Measurements from ENCODE around the gene RING1.
"Not testable (repeated sequence)": the region's sequence is repeated elsewhere in the genome, so short reads cannot be mapped to it uniquely, and the experiment has no call there.

Gene RING1

DNA sequence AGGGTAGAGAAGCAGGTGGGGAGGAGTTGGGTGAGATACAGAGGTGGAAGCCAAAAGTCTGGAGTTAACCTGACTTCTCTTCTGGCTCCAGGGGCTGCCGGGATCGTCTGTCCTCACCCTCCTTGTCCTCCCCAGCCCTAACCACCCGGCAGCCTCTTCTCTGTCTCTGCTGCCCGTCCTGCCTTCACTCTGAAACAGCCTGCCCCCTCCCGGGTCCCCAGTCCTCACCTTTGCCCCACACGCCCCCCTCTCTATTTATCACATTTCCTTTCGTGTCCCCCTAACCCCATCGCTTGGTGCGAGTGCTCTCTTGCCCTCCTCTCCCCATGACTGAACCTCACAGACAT, 5.7 kb downstream of the RING1 start:
- H3K79me2 ChIP-seq, result no peaks in the 10 kb centered on the region
- no peaks in the 10 kb centered on the region for H3K36me3 ChIP-seq (ENCODE audit: control insufficient read depth, insufficient read depth, low read length)
- peak overlapping the region; percentile 43 for H3K4me3 ChIP-seq (ENCODE audit: low read depth, low read length)
- H3K4me1 ChIP-seq, result peaks cover 9% of the 10 kb centered on the region
- TF ChIP-seq, protein P1, sequence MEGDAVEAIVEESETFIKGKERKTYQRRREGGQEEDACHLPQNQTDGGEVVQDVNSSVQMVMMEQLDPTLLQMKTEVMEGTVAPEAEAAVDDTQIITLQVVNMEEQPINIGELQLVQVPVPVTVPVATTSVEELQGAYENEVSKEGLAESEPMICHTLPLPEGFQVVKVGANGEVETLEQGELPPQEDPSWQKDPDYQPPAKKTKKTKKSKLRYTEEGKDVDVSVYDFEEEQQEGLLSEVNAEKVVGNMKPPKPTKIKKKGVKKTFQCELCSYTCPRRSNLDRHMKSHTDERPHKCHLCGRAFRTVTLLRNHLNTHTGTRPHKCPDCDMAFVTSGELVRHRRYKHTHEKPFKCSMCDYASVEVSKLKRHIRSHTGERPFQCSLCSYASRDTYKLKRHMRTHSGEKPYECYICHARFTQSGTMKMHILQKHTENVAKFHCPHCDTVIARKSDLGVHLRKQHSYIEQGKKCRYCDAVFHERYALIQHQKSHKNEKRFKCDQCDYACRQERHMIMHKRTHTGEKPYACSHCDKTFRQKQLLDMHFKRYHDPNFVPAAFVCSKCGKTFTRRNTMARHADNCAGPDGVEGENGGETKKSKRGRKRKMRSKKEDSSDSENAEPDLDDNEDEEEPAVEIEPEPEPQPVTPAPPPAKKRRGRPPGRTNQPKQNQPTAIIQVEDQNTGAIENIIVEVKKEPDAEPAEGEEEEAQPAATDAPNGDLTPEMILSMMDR (IDR thresholded peaks at IDR 0.05), result no peak
- H2AFZ ChIP-seq, result peak overlapping the region; percentile 71
- no peak overlapping the region for H3K9ac ChIP-seq
- no peaks in the 10 kb centered on the region for H3K27me3 ChIP-seq (ENCODE audit: control insufficient read depth, insufficient read depth, low read length)
- H3K9me3 ChIP-seq (ENCODE audit: control insufficient read depth, low read length), result no peaks in the 10 kb centered on the region
- H3K27ac ChIP-seq, result no peak overlapping the region
- H3K4me2 ChIP-seq (ENCODE audit: low read length), result peak overlapping the region; percentile 86

DNA sequence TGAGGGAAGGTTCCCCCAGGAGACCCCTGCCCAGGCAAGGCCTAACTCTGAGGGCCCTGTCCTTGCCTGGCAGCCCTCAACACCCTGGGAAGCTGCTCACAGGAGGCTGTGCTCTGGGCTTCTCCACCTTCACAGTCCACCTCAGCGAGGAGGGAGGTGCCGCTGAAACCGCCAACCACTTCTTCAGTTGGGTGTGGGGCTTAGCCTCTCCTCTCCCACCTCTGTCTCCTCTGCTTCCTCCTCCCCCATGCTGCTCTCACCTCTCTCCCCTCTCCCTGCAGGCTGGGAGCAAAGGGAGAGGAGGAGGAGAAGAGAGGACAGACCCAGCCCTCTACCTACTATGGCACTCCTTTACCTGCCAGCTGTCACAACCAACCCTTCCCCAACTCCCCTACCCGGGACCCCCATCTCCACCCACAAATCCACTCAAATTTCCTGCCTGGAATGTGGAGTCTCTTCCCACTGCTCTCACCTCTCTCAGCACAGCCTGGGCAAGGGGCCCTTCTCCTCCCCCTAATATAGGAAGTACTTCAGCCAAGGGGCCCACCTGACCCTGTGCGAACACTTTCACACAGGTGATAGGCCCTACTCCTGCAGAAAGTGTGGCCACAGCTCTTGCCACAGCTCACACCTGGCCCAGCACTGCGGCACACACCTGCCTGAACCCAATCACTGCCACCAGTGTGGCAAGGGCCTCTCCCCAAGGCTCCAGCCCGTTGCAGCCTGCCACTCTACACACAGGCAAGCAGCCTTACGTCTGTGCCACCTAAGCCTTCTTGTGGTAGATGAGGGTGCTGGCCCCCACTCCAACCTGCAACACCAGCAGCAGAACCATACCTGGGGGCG, 7.2 kb downstream of the RING1 start:
- Histone ChIP-seq H3K27ac (no peak overlapping the region), H3K9me3 (ENCODE audit: control insufficient read depth, low read length) (no peaks in the 10 kb centered on the region), H3K4me2 (ENCODE audit: low read length) (no peak overlapping the region), H2AFZ (no peak overlapping the region), H3K4me1 (peaks cover 9% of the 10 kb centered on the region), H3K36me3 (ENCODE audit: control insufficient read depth, insufficient read depth, low read length) (no peaks in the 10 kb centered on the region), H3K9ac (no peak overlapping the region), H3K4me3 (ENCODE audit: low read depth, low read length) (no peak overlapping the region), H3K27me3 (ENCODE audit: control insufficient read depth, insufficient read depth, low read length) (no peaks in the 10 kb centered on the region), H3K79me2 (no peaks in the 10 kb centered on the region)
- TF ChIP-seq, protein P1 (IDR thresholded peaks at IDR 0.05), result no peak

DNA sequence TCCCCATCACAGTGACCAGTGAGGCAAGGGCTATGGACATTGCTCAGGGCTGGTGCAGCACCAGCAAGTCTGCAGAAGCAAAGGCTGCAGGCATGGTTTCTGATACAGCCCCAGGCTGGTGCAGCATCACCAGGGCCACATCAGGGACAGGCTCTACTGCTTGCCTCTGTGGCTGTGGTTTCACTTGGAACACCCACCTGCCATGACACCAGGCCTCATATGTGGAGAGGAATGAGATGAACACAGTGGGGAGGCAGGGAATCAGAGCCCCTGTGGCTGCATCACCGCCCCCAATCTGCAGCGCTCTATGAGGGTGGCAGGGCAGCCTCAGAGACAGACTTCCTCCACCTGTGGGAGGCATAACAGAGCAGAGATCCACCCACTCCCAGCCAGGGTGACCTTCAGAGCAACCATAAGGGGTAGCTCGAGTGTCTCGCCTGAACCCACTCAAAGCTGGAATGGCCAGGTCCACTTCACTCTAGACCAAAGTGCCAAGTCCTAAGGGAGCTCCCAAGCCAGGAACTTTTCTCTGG, 7.9 kb downstream of the RING1 start:
- TF ChIP-seq, protein P1 (IDR thresholded peaks at IDR 0.05), result no peak
- no peak overlapping the region for H3K9ac ChIP-seq
- peaks cover 9% of the 10 kb centered on the region for H3K4me1 ChIP-seq
- no peaks in the 10 kb centered on the region for H3K36me3 ChIP-seq (ENCODE audit: control insufficient read depth, insufficient read depth, low read length)
- no peak overlapping the region for H3K27ac ChIP-seq
- H2AFZ ChIP-seq, result no peak overlapping the region
- H3K4me3 ChIP-seq (ENCODE audit: low read depth, low read length), result no peak overlapping the region
- no peaks in the 10 kb centered on the region for H3K9me3 ChIP-seq (ENCODE audit: control insufficient read depth, low read length)
- no peak overlapping the region for H3K4me2 ChIP-seq (ENCODE audit: low read length)
- no peaks in the 10 kb centered on the region for H3K27me3 ChIP-seq (ENCODE audit: control insufficient read depth, insufficient read depth, low read length)
- H3K79me2 ChIP-seq, result no peaks in the 10 kb centered on the region

DNA sequence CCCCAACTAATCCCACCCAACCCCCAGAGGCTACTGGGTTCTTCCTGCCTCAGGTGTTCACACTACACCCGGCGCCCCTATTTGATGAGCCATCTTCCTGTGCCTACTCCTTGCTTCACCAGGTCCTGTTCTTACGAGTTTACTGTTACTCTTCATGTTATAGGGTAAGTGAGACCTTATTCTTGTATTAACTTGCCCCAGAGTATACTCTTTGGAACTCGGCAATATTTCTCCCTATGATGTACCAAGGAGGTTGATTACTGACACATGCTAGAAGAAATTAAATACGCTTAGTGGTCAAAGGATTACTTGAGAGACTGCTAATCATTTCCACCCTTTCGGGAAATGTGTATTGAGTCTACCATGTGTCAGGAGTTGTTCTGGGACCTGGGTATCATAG, 8.9 kb downstream of the RING1 start:
- H3K9me3 ChIP-seq (ENCODE audit: control insufficient read depth, low read length), result no peaks in the 10 kb centered on the region
- H3K9ac ChIP-seq, result no peak overlapping the region
- H3K4me2 ChIP-seq (ENCODE audit: low read length), result no peak overlapping the region
- no peak overlapping the region for H3K27ac ChIP-seq
- H3K4me3 ChIP-seq (ENCODE audit: low read depth, low read length), result no peak overlapping the region
- H3K4me1 ChIP-seq, result peaks cover 9% of the 10 kb centered on the region
- H3K36me3 ChIP-seq (ENCODE audit: control insufficient read depth, insufficient read depth, low read length), result no peaks in the 10 kb centered on the region
- TF ChIP-seq, protein P1 (IDR thresholded peaks at IDR 0.05), result no peak
- H3K27me3 ChIP-seq (ENCODE audit: control insufficient read depth, insufficient read depth, low read length), result no peaks in the 10 kb centered on the region
- no peaks in the 10 kb centered on the region for H3K79me2 ChIP-seq
- H2AFZ ChIP-seq, result no peak overlapping the region

DNA sequence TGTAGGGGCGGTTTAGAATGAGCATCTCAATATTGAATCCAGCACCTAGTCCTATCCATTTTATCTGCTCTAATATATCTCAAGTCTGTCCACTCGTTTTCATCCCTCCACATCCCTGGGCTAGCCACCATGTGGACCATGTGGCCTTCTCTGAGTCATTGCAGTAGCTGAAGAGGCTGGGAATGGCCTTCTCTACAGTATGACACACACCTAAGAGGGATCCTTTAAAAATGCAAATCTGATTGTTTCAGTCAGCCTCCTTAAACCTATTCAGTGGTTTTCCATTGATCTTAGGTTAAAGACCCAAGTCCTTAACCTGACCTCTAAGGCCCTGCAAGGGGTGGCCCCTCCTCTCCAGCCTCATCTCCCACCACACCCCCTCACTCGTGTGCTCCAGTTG, 9.4 kb downstream of the RING1 start:
- H2AFZ ChIP-seq, result no peak overlapping the region
- H3K79me2 ChIP-seq, result no peaks in the 10 kb centered on the region
- H3K9me3 ChIP-seq (ENCODE audit: control insufficient read depth, low read length), result no peaks in the 10 kb centered on the region
- H3K36me3 ChIP-seq (ENCODE audit: control insufficient read depth, insufficient read depth, low read length), result no peaks in the 10 kb centered on the region
- H3K4me1 ChIP-seq, result peaks cover 9% of the 10 kb centered on the region
- no peak overlapping the region for H3K4me3 ChIP-seq (ENCODE audit: low read depth, low read length)
- no peak overlapping the region for H3K4me2 ChIP-seq (ENCODE audit: low read length)
- no peak overlapping the region for H3K9ac ChIP-seq
- TF ChIP-seq, protein P1 (IDR thresholded peaks at IDR 0.05), result no peak
- no peak overlapping the region for H3K27ac ChIP-seq
- no peaks in the 10 kb centered on the region for H3K27me3 ChIP-seq (ENCODE audit: control insufficient read depth, insufficient read depth, low read length)

DNA sequence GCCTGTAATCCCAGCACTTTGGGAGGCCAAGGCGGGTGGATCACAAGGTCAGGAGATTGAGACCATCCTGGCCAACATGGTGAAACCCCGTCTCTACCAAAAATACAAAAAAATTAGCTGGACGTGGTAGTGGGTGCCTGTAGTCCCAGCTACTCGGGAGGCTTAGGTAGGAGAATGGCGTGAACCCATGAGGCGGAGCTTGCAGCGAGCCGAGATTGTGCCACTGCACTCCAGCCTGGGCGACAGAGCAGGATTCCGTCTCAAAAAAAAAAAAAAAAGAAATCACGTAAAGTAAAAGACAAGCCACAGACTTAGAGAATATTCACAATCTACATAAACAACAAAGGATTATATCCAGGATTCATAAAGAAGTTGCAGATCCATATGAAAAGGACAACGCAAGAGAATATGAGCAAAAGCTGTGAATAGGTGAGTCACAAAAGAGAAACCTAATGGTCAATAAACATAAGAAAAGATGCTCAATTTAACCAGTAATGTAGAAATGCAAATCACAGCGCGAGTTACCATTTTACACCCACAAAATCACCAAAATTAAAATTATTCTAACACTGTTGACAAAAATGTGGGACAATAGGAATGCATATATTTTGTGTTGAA, 18.3 kb downstream of the RING1 start:
- H3K4me2 ChIP-seq (ENCODE audit: low read length); H3K27me3 ChIP-seq (ENCODE audit: control insufficient read depth, insufficient read depth, low read length); H3K27ac ChIP-seq; H2AFZ ChIP-seq; H3K36me3 ChIP-seq (ENCODE audit: control insufficient read depth, insufficient read depth, low read length); H3K4me3 ChIP-seq (ENCODE audit: low read depth, low read length); H3K79me2 ChIP-seq; H3K4me1 ChIP-seq; H3K9ac ChIP-seq; H3K9me3 ChIP-seq (ENCODE audit: control insufficient read depth, low read length): not testable (repeated sequence)
